IMR-90 (cell line): ENCODE measurements around the gene ANKMY2.
A peak's percentile ranks its signal among the peaks of the same experiment; 100 is the strongest.

Source experiments
- BHLHE40 ChIP-seq: fragments of 150-350 bp; IDR thresholded peaks from 2 replicates; pipeline ENCODE4 v1.6.1; 2016; ENCODE audit warnings: mild to moderate bottlenecking, low read depth, low read length
- FOS ChIP-seq: fragments of 150-350 bp; IDR thresholded peaks from 2 replicates; pipeline ENCODE4 v1.6.1; 2016; ENCODE audit warnings: low read depth, low read length
- POLR2A ChIP-seq: IDR thresholded peaks from 2 replicates; pipeline ENCODE4 v1.6.1; 2012; ENCODE audit warnings: mild to moderate bottlenecking, low read depth, low read length
- RAD21 ChIP-seq: IDR thresholded peaks from 2 replicates; pipeline ENCODE4 v1.6.1; 2012; ENCODE audit warnings: low read length, improper control_type of control experiment
- RFX5 ChIP-seq: IDR thresholded peaks from 2 replicates; pipeline ENCODE4 v1.8.0; 2012; ENCODE audit warnings: low read depth, mild to moderate bottlenecking, low read length, moderate library complexity
- TF ChIP-seq, protein P1 (sequence below): conservative IDR thresholded peaks from 2 replicates; pipeline ENCODE4 v1.5.1; 2012; ENCODE audit warnings: mild to moderate bottlenecking, low read depth, low read length, improper control_type of control experiment
- TF ChIP-seq, protein P2 (sequence below): fragments of 150-350 bp; IDR thresholded peaks from 2 replicates; pipeline ENCODE4 v1.6.1; 2016; ENCODE audit warnings: low read depth, mild to moderate bottlenecking, low read length, moderate library complexity, borderline replicate concordance
- TF ChIP-seq, protein P3 (sequence below): fragments of 150-350 bp; IDR thresholded peaks from 2 replicates; pipeline ENCODE4 v1.6.1; 2017; ENCODE audit warnings: mild to moderate bottlenecking, antibody characterized with exemption, low read length, low read depth

DNA sequence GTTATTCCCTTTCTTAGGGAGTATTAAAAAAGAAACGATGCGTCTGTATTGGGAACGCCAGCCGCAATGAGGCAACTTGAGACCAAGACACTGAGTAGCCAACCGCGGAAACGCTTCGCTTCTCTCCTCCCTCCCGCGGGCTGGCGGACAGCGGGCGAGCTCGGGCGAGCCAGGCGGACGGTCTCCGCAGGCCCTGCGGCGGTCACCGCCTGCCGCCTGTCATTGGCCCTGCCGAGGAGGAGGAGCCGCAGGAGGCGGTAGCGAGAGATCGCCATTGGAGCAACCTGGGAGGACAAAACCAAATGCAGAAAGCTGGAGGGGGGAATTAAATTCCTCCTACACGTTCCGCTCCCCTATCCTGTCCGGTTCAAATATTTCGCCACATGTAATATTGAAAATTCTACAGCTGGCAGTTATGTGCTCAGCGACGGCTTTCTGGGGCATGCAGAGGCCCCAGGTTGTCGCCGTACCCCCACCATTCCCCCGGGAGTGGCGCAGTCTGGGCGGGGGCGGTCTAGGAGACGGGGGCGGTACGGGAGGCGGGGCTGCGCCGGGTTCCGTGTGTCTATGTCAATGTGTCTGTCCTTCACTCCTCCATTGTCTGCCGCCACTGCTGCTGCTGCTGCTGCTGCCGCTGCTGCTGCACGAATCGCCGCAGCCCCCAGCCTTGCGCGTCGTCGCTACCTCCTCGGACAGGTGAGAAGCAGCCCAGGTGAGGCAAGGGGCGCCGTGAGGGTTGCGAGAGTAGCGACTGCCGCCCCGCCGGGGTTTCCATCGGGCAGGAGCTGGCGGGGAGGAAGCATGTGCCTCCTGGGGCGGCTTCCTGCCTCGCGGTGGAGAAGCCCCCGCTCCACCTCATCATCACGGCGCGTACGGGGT lies at the start of gene ANKMY2, which contains the start of gene BZW2:
- TF ChIP-seq, protein P1, sequence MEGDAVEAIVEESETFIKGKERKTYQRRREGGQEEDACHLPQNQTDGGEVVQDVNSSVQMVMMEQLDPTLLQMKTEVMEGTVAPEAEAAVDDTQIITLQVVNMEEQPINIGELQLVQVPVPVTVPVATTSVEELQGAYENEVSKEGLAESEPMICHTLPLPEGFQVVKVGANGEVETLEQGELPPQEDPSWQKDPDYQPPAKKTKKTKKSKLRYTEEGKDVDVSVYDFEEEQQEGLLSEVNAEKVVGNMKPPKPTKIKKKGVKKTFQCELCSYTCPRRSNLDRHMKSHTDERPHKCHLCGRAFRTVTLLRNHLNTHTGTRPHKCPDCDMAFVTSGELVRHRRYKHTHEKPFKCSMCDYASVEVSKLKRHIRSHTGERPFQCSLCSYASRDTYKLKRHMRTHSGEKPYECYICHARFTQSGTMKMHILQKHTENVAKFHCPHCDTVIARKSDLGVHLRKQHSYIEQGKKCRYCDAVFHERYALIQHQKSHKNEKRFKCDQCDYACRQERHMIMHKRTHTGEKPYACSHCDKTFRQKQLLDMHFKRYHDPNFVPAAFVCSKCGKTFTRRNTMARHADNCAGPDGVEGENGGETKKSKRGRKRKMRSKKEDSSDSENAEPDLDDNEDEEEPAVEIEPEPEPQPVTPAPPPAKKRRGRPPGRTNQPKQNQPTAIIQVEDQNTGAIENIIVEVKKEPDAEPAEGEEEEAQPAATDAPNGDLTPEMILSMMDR, result no peak
- peak; percentile 99 for TF ChIP-seq BHLHE40
- TF ChIP-seq, protein P2, sequence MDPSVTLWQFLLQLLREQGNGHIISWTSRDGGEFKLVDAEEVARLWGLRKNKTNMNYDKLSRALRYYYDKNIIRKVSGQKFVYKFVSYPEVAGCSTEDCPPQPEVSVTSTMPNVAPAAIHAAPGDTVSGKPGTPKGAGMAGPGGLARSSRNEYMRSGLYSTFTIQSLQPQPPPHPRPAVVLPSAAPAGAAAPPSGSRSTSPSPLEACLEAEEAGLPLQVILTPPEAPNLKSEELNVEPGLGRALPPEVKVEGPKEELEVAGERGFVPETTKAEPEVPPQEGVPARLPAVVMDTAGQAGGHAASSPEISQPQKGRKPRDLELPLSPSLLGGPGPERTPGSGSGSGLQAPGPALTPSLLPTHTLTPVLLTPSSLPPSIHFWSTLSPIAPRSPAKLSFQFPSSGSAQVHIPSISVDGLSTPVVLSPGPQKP, result no peak
- peak; percentile 98 for TF ChIP-seq POLR2A
- 0 out of 2 replicates have a peak, but pooled peaks have one; percentile 7 for TF ChIP-seq RAD21
- TF ChIP-seq, protein P3, sequence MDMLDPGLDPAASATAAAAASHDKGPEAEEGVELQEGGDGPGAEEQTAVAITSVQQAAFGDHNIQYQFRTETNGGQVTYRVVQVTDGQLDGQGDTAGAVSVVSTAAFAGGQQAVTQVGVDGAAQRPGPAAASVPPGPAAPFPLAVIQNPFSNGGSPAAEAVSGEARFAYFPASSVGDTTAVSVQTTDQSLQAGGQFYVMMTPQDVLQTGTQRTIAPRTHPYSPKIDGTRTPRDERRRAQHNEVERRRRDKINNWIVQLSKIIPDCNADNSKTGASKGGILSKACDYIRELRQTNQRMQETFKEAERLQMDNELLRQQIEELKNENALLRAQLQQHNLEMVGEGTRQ, result no peak; the same call in 1 of the 2 replicates
- TF ChIP-seq FOS, result no peak
- no peak for TF ChIP-seq RFX5
